Measurements from ENCODE around the gene LAPTM5. TPM values are rescaled to one million over a fixed set of nuclear protein-coding genes. Genes with fewer than 3 reads are reported as not detected.
A peak's percentile ranks its signal among the peaks of the same experiment; 100 is the strongest.

Gene LAPTM5
- total and polyA plus RNA-seq, 7 donors = 3.0 to 14.5 (median 13.1) TPM

GRCh38 chr1:30725450-30726095, 32.0 kb downstream of the LAPTM5 start:
- Histone ChIP-seq H3K36me3 (ENCODE audit: insufficient read depth in 1 of 2, low read depth in 1 of 2) (no peaks in the 10 kb centered on the region), H3K27me3 (ENCODE audit: insufficient read depth in 3 of 3, low read length in 2 of 3) (no peaks in the 10 kb centered on the region), H3K4me1 (no peaks in the 10 kb centered on the region), H3K27ac (no peak overlapping the region), H3K9me3 (no peaks in the 10 kb centered on the region), H3K4me3 (no peak overlapping the region)
- intact Hi-C loops (cut with DNase I) = no loop called here
- WGBS, 3 donors = 86 to 88% (median 88%) methylated on average over 17 of the region's 17 CpGs
- no peak for ATAC-seq
- TF ChIP-seq CTCF (IDR thresholded peaks at IDR 0.05) = no peak
- DNase-seq = no peak

DNA sequence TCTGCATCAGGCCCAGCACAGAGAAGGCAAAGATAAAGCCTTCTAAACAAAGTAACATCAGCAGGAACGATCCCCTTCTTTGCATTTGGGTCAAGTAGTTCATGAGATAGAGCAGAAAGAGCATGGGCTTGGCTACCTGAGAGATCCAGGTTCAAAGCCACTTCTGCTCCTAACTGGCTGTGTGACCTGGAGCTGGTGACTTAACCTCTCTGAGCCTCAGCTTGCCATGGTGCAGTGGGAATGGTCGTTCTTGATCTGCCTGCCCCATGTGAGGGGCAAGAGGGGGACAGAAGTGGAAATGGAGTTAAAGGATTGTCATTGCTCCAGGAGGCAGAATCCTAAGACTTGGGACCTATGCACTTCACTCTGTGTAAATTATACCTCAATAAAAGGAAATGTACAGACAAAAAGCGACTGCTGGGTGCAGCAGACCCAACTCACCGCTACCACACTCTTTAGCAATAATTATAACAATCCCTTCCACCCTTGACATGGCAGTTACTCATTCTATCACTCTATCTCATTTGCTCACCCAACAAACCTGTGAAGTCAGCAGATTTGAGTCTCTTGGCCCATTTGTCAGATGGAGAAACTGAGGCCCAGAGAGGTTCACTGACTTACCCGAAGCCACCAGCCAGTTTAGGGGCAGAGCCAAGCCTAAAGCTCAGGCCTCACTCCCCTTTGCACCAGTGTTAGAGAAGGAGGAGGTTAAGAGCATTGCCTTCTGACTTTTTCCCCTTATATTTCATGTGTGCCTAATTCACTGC, 32.7 kb downstream of the LAPTM5 start:
- Histone ChIP-seq H3K27me3 (ENCODE audit: insufficient read depth in 3 of 3, low read length in 2 of 3) (no peaks in the 10 kb centered on the region), H3K9me3 (no peaks in the 10 kb centered on the region), H3K4me3 (no peak overlapping the region), H3K27ac (no peak overlapping the region), H3K36me3 (ENCODE audit: insufficient read depth in 1 of 2, low read depth in 1 of 2) (no peaks in the 10 kb centered on the region), H3K4me1 (no peaks in the 10 kb centered on the region)
- no peak for TF ChIP-seq CTCF (IDR thresholded peaks at IDR 0.05)
- no peak for DNase-seq
- WGBS, 3 donors = 76 to 94% (median 91%) methylated on average over 5 of the region's 5 CpGs
- intact Hi-C loops (cut with DNase I) = loop anchor here in 1 of 2 donors (5.0 kb wide), 1 partner anchor 187 kb away; no protein-coding TSS in a partner anchor
- ATAC-seq = no peak

DNA sequence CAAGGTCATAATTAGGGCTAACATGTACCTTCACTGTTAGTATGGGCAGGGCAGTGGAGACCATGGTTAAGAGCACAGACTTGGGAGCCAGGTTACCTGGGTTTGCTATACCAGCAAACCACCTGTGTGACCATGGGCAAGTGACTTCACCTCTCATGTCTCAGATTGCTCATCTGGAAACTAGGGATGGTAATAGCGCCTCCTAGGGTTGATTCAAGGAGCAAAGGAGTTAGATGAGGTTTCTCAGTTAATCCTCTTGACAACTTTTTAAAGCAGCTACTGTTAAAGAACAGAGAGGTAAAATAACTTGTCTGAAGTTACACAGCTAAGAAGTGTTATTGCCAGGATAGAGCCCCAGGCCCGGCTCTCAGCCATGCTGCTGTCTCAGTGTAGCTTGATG, 33.4 kb downstream of the LAPTM5 start:
- WGBS, 3 donors = 88 to 95% (median 95%) methylated on average over 2 of the region's 2 CpGs
- Histone ChIP-seq H3K27ac (no peak overlapping the region), H3K9me3 (no peaks in the 10 kb centered on the region), H3K4me3 (no peak overlapping the region), H3K4me1 (peaks cover 3% of the 10 kb centered on the region), H3K27me3 (ENCODE audit: insufficient read depth in 3 of 3, low read length in 2 of 3) (no peaks in the 10 kb centered on the region), H3K36me3 (ENCODE audit: insufficient read depth in 1 of 2, low read depth in 1 of 2) (no peaks in the 10 kb centered on the region)
- intact Hi-C loops (cut with DNase I) = loop anchor here in 1 of 2 donors (5.0 kb wide), 1 partner anchor 188 kb away; no protein-coding TSS in a partner anchor
- TF ChIP-seq CTCF (IDR thresholded peaks at IDR 0.05) = no peak
- ATAC-seq (no peak), DNase-seq (peak in 1 of 2 donors; percentile 2)

- DNase-seq (no peak), ATAC-seq (no peak)
- no peak for TF ChIP-seq CTCF (IDR thresholded peaks at IDR 0.05)
- intact Hi-C loops (cut with DNase I) = loop anchor here (2.0 to 5.0 kb wide), 2 partner anchors 183 to 189 kb away; no protein-coding TSS in a partner anchor
- H3K4me3 ChIP-seq = no peak within 1 kb of the TSS
- 92 to 94% (median 94%) methylated on average over 12 to 14 of the region's 14 CpGs for WGBS, 3 donors
- H3K36me3 ChIP-seq (ENCODE audit: insufficient read depth in 1 of 2, low read depth in 1 of 2) = no peaks in the 10 kb centered on the region
- no peak within 1 kb of the TSS for H3K27ac ChIP-seq
- H3K27me3 ChIP-seq (ENCODE audit: insufficient read depth in 3 of 3, low read length in 2 of 3) = no peaks in the 10 kb centered on the region
- H3K4me1 ChIP-seq = peaks cover 3% of the 10 kb centered on the region
- no peaks in the 10 kb centered on the region for H3K9me3 ChIP-seq
These were observed 34.2 kb downstream of the LAPTM5 start, which contains the start of gene MATN1 for GRCh38 chr1:30723331-30723755. Gene MATN1, minus strand, starts transcription at chr1:30723585. Its CDS starts 34 bp downstream, at chr1:30723551.

Measured in psoas muscle (tissue), 8 donors.